Measurements from ENCODE around the gene KCNG2. TPM values are rescaled to one million over a fixed set of nuclear protein-coding genes. Genes with fewer than 3 reads are reported as not detected.

KCNG2 gene
- total and polyA plus RNA-seq, 2 of the 8 experiments (the other 6 are each of a cell fraction or from before 2014, with no cell fraction given) = 0.19 to 0.74 TPM

- Histone ChIP-seq H2BK5ac (ENCODE audit: low read depth, low read length) (no peak overlapping the region), H3K4me1 (replicated peaks in 1 of 4; ENCODE audit: control insufficient read depth in 3 of 4, insufficient read depth in 4 of 4, low read length in 3 of 4) (no peaks in the 10 kb centered on the region), H2BK15ac (ENCODE audit: low read length) (no peak overlapping the region), H3K56ac (replicated peaks; ENCODE audit: insufficient read length, low read depth, low read length) (no peak overlapping the region), H3K14ac (ENCODE audit: insufficient read length) (no peak overlapping the region), H2AFZ (ENCODE audit: low read length) (no peak overlapping the region), H4K5ac (ENCODE audit: insufficient read length, low read depth, low read length) (no peak overlapping the region), H3K27ac (ENCODE audit: low read depth, low read length) (no peak overlapping the region), H4K8ac (ENCODE audit: extremely low read depth, insufficient read depth, low read length) (peak overlapping the region; percentile 89; the same call in 1 of the 2 replicates), H3K4me2 (ENCODE audit: insufficient read depth in 1 of 2, low read depth in 2 of 2, low read length in 2 of 2) (no peak overlapping the region), H3K23ac (ENCODE audit: insufficient read length) (no peak overlapping the region), H3K27me3 (replicated peaks in 1 of 4; ENCODE audit: control insufficient read depth in 3 of 4, extremely low read depth in 1 of 4, insufficient read depth in 3 of 4, low read length in 3 of 4) (no peaks in the 10 kb centered on the region), H2BK12ac (ENCODE audit: low read depth, low read length) (no peak overlapping the region), H2BK120ac (replicated peaks; ENCODE audit: low read depth, low read length) (no peak overlapping the region), H2AK5ac (ENCODE audit: low read depth, low read length) (no peak overlapping the region), H3K4ac (replicated peaks; ENCODE audit: insufficient read length, low read depth, low read length) (no peak overlapping the region), H3K4me3 (ENCODE audit: extremely low read depth in 1 of 4, insufficient read depth in 2 of 4, low read depth in 3 of 4, low read length in 4 of 4) (no peak overlapping the region), H3K23me2 (ENCODE audit: low read depth, low read length) (peaks cover 9% of the 10 kb centered on the region; the same call in 1 of the 2 replicates), H3K9me3 (ENCODE audit: insufficient read depth in 2 of 2, low read depth in 1 of 2, low read length in 1 of 2) (no peaks in the 10 kb centered on the region), H3K79me2 (ENCODE audit: control insufficient read depth in 1 of 2, insufficient read depth in 2 of 2, low read length in 2 of 2) (no peaks in the 10 kb centered on the region), H2BK20ac (ENCODE audit: low read length) (no peak overlapping the region), H3K79me1 (ENCODE audit: low read depth, low read length) (no peaks in the 10 kb centered on the region), H3K9ac (replicated peaks in 1 of 4; ENCODE audit: extremely low read depth in 1 of 4, low read depth in 3 of 4, low read length in 3 of 4) (no peak overlapping the region), H3K18ac (ENCODE audit: extremely low read depth, low read length) (no peak overlapping the region), H4K91ac (replicated peaks; ENCODE audit: insufficient read length, low read length) (no peak overlapping the region), H4K20me1 (replicated peaks in 1 of 2; ENCODE audit: control insufficient read depth in 1 of 2, insufficient read depth in 2 of 2, low read length in 2 of 2) (no peaks in the 10 kb centered on the region), H3K36me3 (ENCODE audit: control insufficient read depth in 2 of 4, insufficient read depth in 4 of 4, low read length in 3 of 4) (no peaks in the 10 kb centered on the region)
- POLR2A ChIA-PET (ENCODE audit: partially characterized antibody) = interaction anchor here (0.6 kb wide), 1 partner anchor 63 kb away, joined by 3 read pairs; no protein-coding TSS in a partner anchor
- WGBS, 2 experiments (ENCODE audit: extremely low coverage in 1 of 2, insufficient coverage in 1 of 2, insufficient read length in 1 of 2, insufficient replicate concordance in 2 of 2, low coverage in 1 of 2, low lambda C conversion rate in 2 of 2, missing lambda C conversion rate in 1 of 2) = 88% methylated on average over 12 of the region's 74 CpGs; no CpG with 5 or more reads in 1 of the 2 experiments
- FAIRE-seq (no peak), DNase-seq (ENCODE audit: low read depth in 1 of 2, low spot score in 2 of 2) (peak in 1 of 2 experiments; percentile 42)
- CTCF ChIA-PET (ENCODE audit: partially characterized antibody) = interaction anchor here (0.9 to 1.6 kb wide), 2 partner anchors 8 to 11 kb away, joined by 3 to 5 read pairs; no protein-coding TSS in a partner anchor
- TF ChIP-seq TEAD4 (IDR thresholded peaks at IDR 0.05; ENCODE audit: low read depth, low read length) = no peak
- TF ChIP-seq POU5F1 (IDR thresholded peaks at IDR 0.05; ENCODE audit: low read depth, low read length) = no peak
- no peak for TF ChIP-seq SUZ12 (IDR thresholded peaks at IDR 0.05; ENCODE audit: low read length)
- no peak for TF ChIP-seq NRF1 (IDR thresholded peaks at IDR 0.05; ENCODE audit: low read depth, low read length)
- no peak for TF ChIP-seq USF2 (IDR thresholded peaks at IDR 0.05; ENCODE audit: low read length)
- no peak for TF ChIP-seq CTBP2 (IDR thresholded peaks at IDR 0.05; ENCODE audit: borderline replicate concordance, insufficient read depth, insufficient read length, low read length)
- TF ChIP-seq POLR2AphosphoS5 (IDR thresholded peaks at IDR 0.05; ENCODE audit: low read depth, low read length) = no peak
- TF ChIP-seq BACH1 (IDR thresholded peaks at IDR 0.05; ENCODE audit: low read length) = no peak
- no peak for TF ChIP-seq SRF (IDR thresholded peaks at IDR 0.05; ENCODE audit: low read depth, low read length)
- TF ChIP-seq BCL11A (IDR thresholded peaks at IDR 0.05; ENCODE audit: low read depth in 2 of 2, low read length in 2 of 2) = no peak
- no peak for TF ChIP-seq RAD21 (IDR thresholded peaks at IDR 0.05 in 1 of 2, conservative IDR thresholded peaks at IDR 0.05 in 1 of 2; ENCODE audit: low read depth in 2 of 2, low read length in 2 of 2)
These were observed 66.4 kb downstream of the KCNG2 start for GRCh38 chr18:79864006-79864725.

Data from H1 (cell line).